ENCODE results near the gene C16orf95.

DNA sequence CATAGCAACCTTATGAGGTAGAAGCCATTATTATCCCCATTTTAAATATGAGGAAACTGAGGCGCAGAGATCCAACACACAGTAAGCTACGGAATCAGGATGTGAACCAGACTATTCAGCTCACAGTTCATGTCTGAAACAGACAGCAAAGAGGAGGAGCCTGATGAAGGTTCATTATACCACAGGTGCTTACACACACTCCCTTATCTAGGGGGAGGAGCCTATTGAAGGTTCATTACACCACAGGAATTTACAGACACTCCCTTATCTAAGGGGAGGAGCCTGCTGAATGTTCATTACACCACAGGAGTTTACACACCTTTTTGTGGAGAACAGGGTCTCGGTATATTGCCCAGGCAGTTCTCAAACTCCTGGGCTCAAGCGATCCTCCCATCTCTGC is 21.9 kb downstream of the C16orf95 start:
- TF ChIP-seq, protein P1, sequence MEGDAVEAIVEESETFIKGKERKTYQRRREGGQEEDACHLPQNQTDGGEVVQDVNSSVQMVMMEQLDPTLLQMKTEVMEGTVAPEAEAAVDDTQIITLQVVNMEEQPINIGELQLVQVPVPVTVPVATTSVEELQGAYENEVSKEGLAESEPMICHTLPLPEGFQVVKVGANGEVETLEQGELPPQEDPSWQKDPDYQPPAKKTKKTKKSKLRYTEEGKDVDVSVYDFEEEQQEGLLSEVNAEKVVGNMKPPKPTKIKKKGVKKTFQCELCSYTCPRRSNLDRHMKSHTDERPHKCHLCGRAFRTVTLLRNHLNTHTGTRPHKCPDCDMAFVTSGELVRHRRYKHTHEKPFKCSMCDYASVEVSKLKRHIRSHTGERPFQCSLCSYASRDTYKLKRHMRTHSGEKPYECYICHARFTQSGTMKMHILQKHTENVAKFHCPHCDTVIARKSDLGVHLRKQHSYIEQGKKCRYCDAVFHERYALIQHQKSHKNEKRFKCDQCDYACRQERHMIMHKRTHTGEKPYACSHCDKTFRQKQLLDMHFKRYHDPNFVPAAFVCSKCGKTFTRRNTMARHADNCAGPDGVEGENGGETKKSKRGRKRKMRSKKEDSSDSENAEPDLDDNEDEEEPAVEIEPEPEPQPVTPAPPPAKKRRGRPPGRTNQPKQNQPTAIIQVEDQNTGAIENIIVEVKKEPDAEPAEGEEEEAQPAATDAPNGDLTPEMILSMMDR (IDR thresholded peaks at IDR 0.05; ENCODE audit: low read depth, low read length, missing input control): no peak
- TF ChIP-seq, protein P2, sequence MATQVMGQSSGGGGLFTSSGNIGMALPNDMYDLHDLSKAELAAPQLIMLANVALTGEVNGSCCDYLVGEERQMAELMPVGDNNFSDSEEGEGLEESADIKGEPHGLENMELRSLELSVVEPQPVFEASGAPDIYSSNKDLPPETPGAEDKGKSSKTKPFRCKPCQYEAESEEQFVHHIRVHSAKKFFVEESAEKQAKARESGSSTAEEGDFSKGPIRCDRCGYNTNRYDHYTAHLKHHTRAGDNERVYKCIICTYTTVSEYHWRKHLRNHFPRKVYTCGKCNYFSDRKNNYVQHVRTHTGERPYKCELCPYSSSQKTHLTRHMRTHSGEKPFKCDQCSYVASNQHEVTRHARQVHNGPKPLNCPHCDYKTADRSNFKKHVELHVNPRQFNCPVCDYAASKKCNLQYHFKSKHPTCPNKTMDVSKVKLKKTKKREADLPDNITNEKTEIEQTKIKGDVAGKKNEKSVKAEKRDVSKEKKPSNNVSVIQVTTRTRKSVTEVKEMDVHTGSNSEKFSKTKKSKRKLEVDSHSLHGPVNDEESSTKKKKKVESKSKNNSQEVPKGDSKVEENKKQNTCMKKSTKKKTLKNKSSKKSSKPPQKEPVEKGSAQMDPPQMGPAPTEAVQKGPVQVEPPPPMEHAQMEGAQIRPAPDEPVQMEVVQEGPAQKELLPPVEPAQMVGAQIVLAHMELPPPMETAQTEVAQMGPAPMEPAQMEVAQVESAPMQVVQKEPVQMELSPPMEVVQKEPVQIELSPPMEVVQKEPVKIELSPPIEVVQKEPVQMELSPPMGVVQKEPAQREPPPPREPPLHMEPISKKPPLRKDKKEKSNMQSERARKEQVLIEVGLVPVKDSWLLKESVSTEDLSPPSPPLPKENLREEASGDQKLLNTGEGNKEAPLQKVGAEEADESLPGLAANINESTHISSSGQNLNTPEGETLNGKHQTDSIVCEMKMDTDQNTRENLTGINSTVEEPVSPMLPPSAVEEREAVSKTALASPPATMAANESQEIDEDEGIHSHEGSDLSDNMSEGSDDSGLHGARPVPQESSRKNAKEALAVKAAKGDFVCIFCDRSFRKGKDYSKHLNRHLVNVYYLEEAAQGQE (IDR thresholded peaks at IDR 0.05): no peak

Data from liver (tissue), 2 donors.